Activated CD4-positive, alpha-beta T cell treated with anti-CD3 and anti-CD28 coated beads for 4 hours (primary cell): ENCODE measurements around the gene CDK9.
"Not testable (repeated sequence)": the region's sequence is repeated elsewhere in the genome, so short reads cannot be mapped to it uniquely, and the experiment has no call there.

Source experiments
- DNase-seq, 2 donors: peaks; one replicate each; pipeline ENCODE4 v3.0.0-alpha.2; 2020

The CDK9 gene

DNA sequence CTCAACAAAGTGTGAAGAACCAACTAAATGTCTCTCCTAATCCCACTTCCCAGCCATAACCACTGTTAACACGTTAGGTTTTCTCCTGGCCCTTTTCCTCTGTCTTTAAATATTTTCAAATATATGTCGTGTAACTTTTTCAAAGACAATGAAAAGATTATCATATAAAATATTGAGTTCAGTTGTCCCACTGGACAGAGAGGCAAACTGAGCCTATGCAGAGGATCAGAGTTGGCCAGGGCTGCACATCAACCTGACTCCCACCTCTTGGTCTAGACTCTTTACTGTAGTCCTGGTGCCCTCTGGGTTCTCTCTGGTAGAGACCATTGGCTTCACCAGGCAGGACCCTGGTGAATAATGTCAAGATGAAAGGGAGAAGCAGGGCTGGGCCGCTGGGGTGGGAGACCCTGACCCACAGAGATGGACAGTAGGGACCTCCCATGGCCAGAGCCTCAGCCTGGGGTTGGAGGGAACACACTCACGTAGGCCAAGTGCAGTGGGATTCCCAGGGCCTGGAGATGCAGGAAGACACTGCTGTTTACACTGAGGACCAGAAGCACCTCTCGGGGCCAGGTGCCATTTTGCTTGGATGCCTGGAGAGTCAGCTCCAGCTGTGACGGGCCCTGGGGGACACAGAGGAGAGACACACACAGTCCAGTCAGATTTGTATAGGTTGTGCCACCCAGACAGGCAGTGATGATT lies 43.5 kb downstream of the CDK9 start:
- DNase-seq: no peak

DNA sequence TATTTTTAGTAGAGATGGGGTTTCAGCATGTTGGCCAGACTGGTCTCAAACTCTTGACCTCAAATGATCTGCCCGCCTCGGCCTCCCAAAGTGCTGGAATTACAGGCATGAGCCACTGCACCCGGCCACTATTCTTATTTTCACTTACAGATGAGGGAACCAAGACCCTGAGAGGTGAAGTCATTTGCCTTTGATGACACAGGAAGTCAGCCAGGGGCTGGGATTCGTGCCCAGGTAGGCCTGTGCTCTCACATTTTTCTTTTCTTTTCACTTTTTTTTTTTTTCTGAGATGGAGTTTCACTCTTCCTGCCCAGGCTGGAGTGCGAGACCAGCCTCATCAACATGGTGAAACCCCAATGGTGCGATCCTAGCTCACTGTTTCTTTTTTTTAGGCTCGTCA lies 46.4 kb downstream of the CDK9 start:
- DNase-seq: no peak

DNA sequence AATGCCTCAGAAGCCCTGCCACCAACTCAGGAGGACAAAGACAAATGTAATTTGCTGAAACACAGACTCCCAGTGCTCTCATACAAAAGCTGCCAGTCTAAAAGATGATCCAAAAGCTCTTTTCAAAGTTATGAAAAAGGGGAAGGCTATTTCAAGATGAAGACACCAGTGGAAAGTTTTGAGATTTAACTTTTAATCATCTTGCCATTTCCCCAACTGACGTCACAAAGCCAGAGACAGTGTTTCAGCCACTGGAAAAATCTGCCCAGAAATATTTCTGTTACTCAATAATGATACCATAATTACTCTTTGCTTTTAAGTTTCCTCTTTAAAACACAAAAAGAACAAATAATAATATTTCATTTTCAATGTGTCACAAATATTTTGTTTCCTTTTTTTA lies 47.7 kb downstream of the CDK9 start:
- no peak for DNase-seq

DNA sequence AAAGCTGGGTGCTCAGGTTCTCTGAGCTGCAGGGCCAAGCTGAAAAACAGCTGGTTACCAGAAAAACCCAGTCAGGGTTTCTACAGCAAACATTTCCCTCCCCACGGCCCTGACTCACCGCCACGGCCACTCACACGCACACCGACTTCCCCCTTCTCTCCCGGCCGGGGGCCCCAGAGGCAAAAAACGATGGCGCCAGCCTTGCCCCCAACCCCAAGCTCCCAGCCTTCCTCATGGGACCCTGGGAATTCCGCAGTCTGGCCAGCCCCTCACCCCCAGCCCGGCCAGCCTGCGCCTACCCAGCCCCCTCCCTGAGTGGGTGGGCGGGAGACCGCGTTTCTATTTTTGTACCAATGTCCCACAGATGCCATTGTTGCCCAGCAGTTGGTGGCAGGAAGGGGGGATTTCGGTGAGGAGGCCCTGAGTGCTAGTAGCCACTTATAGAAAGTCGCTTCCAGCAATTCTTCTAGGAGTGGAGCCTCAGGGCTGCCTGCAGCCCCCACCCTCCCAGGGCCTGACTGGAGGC lies 50.2 kb downstream of the CDK9 start:
- no peak for DNase-seq

DNA sequence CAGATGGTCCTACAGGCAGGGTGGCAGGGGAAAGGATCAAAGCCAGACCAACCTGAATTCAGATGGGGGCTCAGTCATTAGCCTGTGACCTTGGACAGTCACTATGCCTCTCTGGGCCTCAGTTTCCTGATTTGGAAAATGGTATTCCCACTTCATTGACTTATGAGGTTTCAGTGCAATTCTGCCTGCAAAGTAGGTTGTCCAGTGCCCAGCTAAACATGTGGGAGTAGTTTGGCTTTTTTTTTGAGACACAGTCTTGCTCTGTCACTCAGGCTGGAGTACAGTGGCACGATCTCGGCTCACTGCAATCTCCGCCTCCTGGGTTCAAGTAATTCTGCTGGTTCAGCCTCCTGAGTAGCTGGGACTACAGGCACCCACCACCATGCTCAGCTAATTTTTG lies 50.7 kb downstream of the CDK9 start:
- DNase-seq: not testable (repeated sequence)

DNA sequence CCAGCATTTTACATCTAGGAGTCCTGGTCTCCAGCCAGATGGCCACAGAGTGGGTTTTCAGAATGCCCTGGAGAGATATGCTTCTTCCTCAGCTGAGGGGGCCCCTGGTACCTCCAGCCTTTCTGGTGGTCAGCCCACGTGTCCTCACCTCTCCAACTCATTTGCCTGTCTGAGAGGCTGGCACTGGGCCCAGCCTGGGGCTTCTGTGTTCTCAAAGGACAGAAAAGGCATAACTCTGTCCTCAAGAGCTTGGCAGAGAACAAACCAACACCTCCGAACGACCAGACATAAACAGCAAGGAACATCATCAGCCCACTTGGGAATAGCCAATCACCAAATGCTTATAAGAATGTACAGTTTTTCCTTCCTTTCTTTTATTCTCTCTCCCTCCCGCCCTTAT lies 51.5 kb downstream of the CDK9 start:
- DNase-seq: no peak

DNA sequence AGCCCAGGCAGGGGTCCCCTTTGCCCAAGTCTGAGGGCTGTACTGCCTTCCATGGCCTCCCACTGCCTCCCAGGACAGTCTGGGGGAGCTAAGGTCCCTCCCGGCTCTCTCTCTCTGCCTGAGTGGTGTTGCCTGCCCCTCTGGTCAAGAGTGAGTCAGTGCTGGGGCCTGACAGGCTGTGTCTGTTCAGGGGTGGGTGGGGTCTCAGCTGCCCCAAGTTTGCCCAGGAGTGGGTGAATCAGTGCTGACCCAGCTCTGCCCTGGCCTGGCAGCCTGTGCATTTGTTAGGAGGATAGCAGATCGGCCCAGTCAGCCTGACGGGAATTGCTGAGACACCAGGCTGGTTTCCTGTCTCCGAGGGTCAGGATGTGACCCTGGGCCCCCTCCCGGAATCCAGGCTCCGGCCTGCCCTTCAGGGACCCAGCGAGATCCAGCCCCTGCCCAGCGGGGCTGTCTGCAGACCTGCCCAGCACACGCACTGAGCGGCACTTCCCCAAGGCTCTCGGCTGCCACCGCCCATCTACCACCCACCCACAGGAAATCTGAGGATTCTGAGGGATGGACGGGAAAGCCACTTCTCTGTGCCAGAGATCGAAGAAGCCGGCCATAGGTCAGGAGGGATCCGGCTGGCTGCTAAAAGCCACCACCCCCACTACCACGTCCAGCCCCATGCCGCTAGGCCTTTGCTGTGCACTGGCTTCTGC lies 52.7 kb downstream of the CDK9 start:
- no peak for DNase-seq
